ENCODE data around the gene ZNF684. TPM values are rescaled to one million over a fixed set of nuclear protein-coding genes. Genes with fewer than 3 reads are reported as not detected.
A peak's percentile ranks its signal among the peaks of the same experiment; 100 is the strongest.
"Not testable (repeated sequence)": the region's sequence is repeated elsewhere in the genome, so short reads cannot be mapped to it uniquely, and the experiment has no call there.

Gene ZNF684
- polyA plus RNA-seq: 1.7 to 2.8 TPM (median 2.2 TPM) in 3 replicates
- polyA plus RNA-seq (2011; ENCODE audit: low read depth): 1.6 TPM
- polyA plus RNA-seq (2011; cell fraction: cytosol; rRNA removed): 1.2 and 1.7 TPM in 2 replicates
- polyA plus RNA-seq (2011; cell fraction: nucleus; rRNA removed): 2.3 and 4.0 TPM in 2 replicates
- 1.2 and 1.7 TPM in 2 replicates for polyA plus RNA-seq (2012; ENCODE audit: low replicate concordance)
- polyA minus RNA-seq: 0.43 to 4.7 TPM (median 2.7 TPM) in 3 replicates
- not detected for polyA minus RNA-seq (2011; cell fraction: cytosol; rRNA and poly(A)+ RNA removed)
- polyA minus RNA-seq (2011; cell fraction: nucleus; rRNA and poly(A)+ RNA removed): 0.53 and 5.2 TPM in 2 replicates

- no peaks in the 10 kb centered on the region for H3K9me3 ChIP-seq (ENCODE audit: control insufficient read depth, low read depth, low read length)
- peak within 1 kb of the TSS; percentile 99 for H2AFZ ChIP-seq (ENCODE audit: control insufficient read depth, low read length)
- no peaks in the 10 kb centered on the region for H3K9me1 ChIP-seq (ENCODE audit: control insufficient read depth, extremely low read depth, insufficient read depth, low read length)
- H3K27me3 ChIP-seq (ENCODE audit: control insufficient read depth, extremely low read depth, insufficient read depth, low read length): no peaks in the 10 kb centered on the region
- peak within 1 kb of the TSS; percentile 56 for H3K27ac ChIP-seq (ENCODE audit: control insufficient read depth, insufficient read depth, low read length)
- H3K36me3 ChIP-seq (ENCODE audit: control insufficient read depth in 2 of 2, extremely low read depth in 1 of 2, insufficient read depth in 2 of 2, low read length in 2 of 2): no peaks in the 10 kb centered on the region
- H3K4me1 ChIP-seq (ENCODE audit: control insufficient read depth, extremely low read depth, insufficient read depth, low read length): peaks cover 5% of the 10 kb centered on the region
- H4K20me1 ChIP-seq (ENCODE audit: control insufficient read depth, extremely low read depth, insufficient read depth, low read length): no peaks in the 10 kb centered on the region
- no peak for TF ChIP-seq CTCF (optimal IDR thresholded peaks at IDR 0.05 in 1 of 3, IDR thresholded peaks at IDR 0.05 in 1 of 3, conservative IDR thresholded peaks at IDR 0.05 in 1 of 3; ENCODE audit: extremely low read depth in 1 of 3, insufficient read depth in 2 of 3, low read length in 3 of 3)
- TF ChIP-seq EZH2 (IDR thresholded peaks at IDR 0.05; ENCODE audit: low read length): no peak
- peak within 1 kb of the TSS; percentile 55 to 91 (median 86) for H3K4me3 ChIP-seq (ENCODE audit: control insufficient read depth in 2 of 3, extremely low read depth in 1 of 3, insufficient read depth in 2 of 3, low read depth in 1 of 3, low read length in 3 of 3)
- H3K4me2 ChIP-seq (ENCODE audit: control insufficient read depth, extremely low read depth, insufficient read depth, low read depth, low read length): peak within 1 kb of the TSS; percentile 96
- DNase-seq (ENCODE audit: low read depth, low spot score): peak; percentile 71
- peak within 1 kb of the TSS; percentile 75 for H3K9ac ChIP-seq (ENCODE audit: control insufficient read depth, extremely low read depth, insufficient read depth, low read length)
- no peaks in the 10 kb centered on the region for H3K79me2 ChIP-seq (ENCODE audit: control insufficient read depth, insufficient read depth, low read length)
- dilution Hi-C loops (cut with MboI; ENCODE audit: extremely low pct_ligation_motif_present, low sequenced_read_pairs): no loop called here
- peak; percentile 89 for FAIRE-seq
These were observed at the start of gene ZNF684 for GRCh38 chr1:40531381-40532061. TSS of gene ZNF684 (plus strand) at chr1:40531637. CDS start at chr1:40533167, 1,530 bp downstream.

- H3K4me1 ChIP-seq (ENCODE audit: control insufficient read depth, extremely low read depth, insufficient read depth, low read length): no peaks in the 10 kb centered on the region
- no peaks in the 10 kb centered on the region for H3K9me1 ChIP-seq (ENCODE audit: control insufficient read depth, extremely low read depth, insufficient read depth, low read length)
- no peak for FAIRE-seq
- H4K20me1 ChIP-seq (ENCODE audit: control insufficient read depth, extremely low read depth, insufficient read depth, low read length): no peaks in the 10 kb centered on the region
- TF ChIP-seq CTCF (optimal IDR thresholded peaks at IDR 0.05 in 1 of 3, IDR thresholded peaks at IDR 0.05 in 1 of 3, conservative IDR thresholded peaks at IDR 0.05 in 1 of 3; ENCODE audit: extremely low read depth in 1 of 3, insufficient read depth in 2 of 3, low read length in 3 of 3): no peak
- TF ChIP-seq EZH2 (IDR thresholded peaks at IDR 0.05; ENCODE audit: low read length): no peak
- H3K4me3 ChIP-seq (ENCODE audit: control insufficient read depth in 2 of 3, extremely low read depth in 1 of 3, insufficient read depth in 2 of 3, low read depth in 1 of 3, low read length in 3 of 3): no peak overlapping the region
- dilution Hi-C loops (cut with MboI; ENCODE audit: extremely low pct_ligation_motif_present, low sequenced_read_pairs): no loop called here
- no peak overlapping the region for H2AFZ ChIP-seq (ENCODE audit: control insufficient read depth, low read length)
- H3K4me2 ChIP-seq (ENCODE audit: control insufficient read depth, extremely low read depth, insufficient read depth, low read depth, low read length): no peak overlapping the region
- peaks cover 9% of the 10 kb centered on the region for H3K9me3 ChIP-seq (ENCODE audit: control insufficient read depth, low read depth, low read length)
- no peak overlapping the region for H3K27ac ChIP-seq (ENCODE audit: control insufficient read depth, insufficient read depth, low read length)
- H3K79me2 ChIP-seq (ENCODE audit: control insufficient read depth, insufficient read depth, low read length): no peaks in the 10 kb centered on the region
- no peak for DNase-seq (ENCODE audit: low read depth, low spot score)
- H3K9ac ChIP-seq (ENCODE audit: control insufficient read depth, extremely low read depth, insufficient read depth, low read length): no peak overlapping the region
- peaks cover 0 to 2% of the 10 kb centered on the region in 2 experiments for H3K36me3 ChIP-seq (ENCODE audit: control insufficient read depth in 2 of 2, extremely low read depth in 1 of 2, insufficient read depth in 2 of 2, low read length in 2 of 2)
- H3K27me3 ChIP-seq (ENCODE audit: control insufficient read depth, extremely low read depth, insufficient read depth, low read length): no peaks in the 10 kb centered on the region
These were observed 36.0 kb upstream of the ZNF684 start for GRCh38 chr1:40495315-40495903.

GRCh38 chr1:40502651-40503050 is 28.8 kb upstream of the ZNF684 start:
- H3K4me1 ChIP-seq (ENCODE audit: control insufficient read depth, extremely low read depth, insufficient read depth, low read length); DNase-seq (ENCODE audit: low read depth, low spot score); H3K9ac ChIP-seq (ENCODE audit: control insufficient read depth, extremely low read depth, insufficient read depth, low read length); H3K27me3 ChIP-seq (ENCODE audit: control insufficient read depth, extremely low read depth, insufficient read depth, low read length); H4K20me1 ChIP-seq (ENCODE audit: control insufficient read depth, extremely low read depth, insufficient read depth, low read length); H3K4me2 ChIP-seq (ENCODE audit: control insufficient read depth, extremely low read depth, insufficient read depth, low read depth, low read length); H2AFZ ChIP-seq (ENCODE audit: control insufficient read depth, low read length); H3K27ac ChIP-seq (ENCODE audit: control insufficient read depth, insufficient read depth, low read length); dilution Hi-C loops (cut with MboI; ENCODE audit: extremely low pct_ligation_motif_present, low sequenced_read_pairs); H3K9me3 ChIP-seq (ENCODE audit: control insufficient read depth, low read depth, low read length); H3K4me3 ChIP-seq (ENCODE audit: control insufficient read depth in 2 of 3, extremely low read depth in 1 of 3, insufficient read depth in 2 of 3, low read depth in 1 of 3, low read length in 3 of 3); FAIRE-seq; H3K9me1 ChIP-seq (ENCODE audit: control insufficient read depth, extremely low read depth, insufficient read depth, low read length); H3K79me2 ChIP-seq (ENCODE audit: control insufficient read depth, insufficient read depth, low read length); H3K36me3 ChIP-seq (ENCODE audit: control insufficient read depth in 2 of 2, extremely low read depth in 1 of 2, insufficient read depth in 2 of 2, low read length in 2 of 2): not testable (repeated sequence)

Data from keratinocyte (primary cell).